Subcutaneous adipose tissue (tissue), 4 donors: Measurements from ENCODE around the gene FARP1. TPM values are rescaled to one million over a fixed set of nuclear protein-coding genes. Genes with fewer than 3 reads are reported as not detected.

Source experiments
- CTCF ChIP-seq: fragments of 450-650 bp; IDR thresholded peaks from one replicate; pipeline ENCODE4 v1.5.1; 2016; ENCODE audit warnings: low read depth, mild to moderate bottlenecking, control low read depth, antibody characterized with exemption, moderate library complexity
- total RNA-seq, 4 donors: library from RNA; depleted of rRNA; stranded (reverse); fragments of >200 nt; gene quantifications; one replicate each; pipeline ENCODE4 v1.1.0, GENCODE V29; 2016

Gene FARP1
- total RNA-seq, 4 donors from 2014 or later: 24.9 to 39.9 (median 28.8) TPM

- no peak for TF ChIP-seq CTCF
Observed at GRCh38 chr13:98198683-98199082, 55.8 kb downstream of the FARP1 start.

GRCh38 chr13:98199480-98199879, 56.6 kb downstream of the FARP1 start:
- TF ChIP-seq CTCF: no peak

GRCh38 chr13:98200211-98200878, 57.5 kb downstream of the FARP1 start:
- no peak for TF ChIP-seq CTCF

GRCh38 chr13:98201189-98201588, 58.3 kb downstream of the FARP1 start:
- TF ChIP-seq CTCF: no peak

- TF ChIP-seq CTCF: no peak
Observed at GRCh38 chr13:98201984-98202383, 59.1 kb downstream of the FARP1 start.

GRCh38 chr13:98203646-98204326, 60.9 kb downstream of the FARP1 start:
- no peak for TF ChIP-seq CTCF

- TF ChIP-seq CTCF: no peak
Observed at GRCh38 chr13:98204546-98204945, 61.7 kb downstream of the FARP1 start.
